SK-N-SH treated with all-trans-retinoic acid at 6 μM for 48 hours (cell line): ENCODE results near the gene QSOX2.

Source experiments
- ARNTL ChIP-seq: fragments of 450-650 bp; formaldehyde crosslinking; IDR thresholded peaks from 2 replicates; pipeline ENCODE4 v1.5.0; 2020; ENCODE audit warnings: low read depth, mild to moderate bottlenecking, moderate library complexity, borderline replicate concordance
- BACH2 ChIP-seq: fragments of 250-450 bp; sonication (Bioruptor Pico); IDR thresholded peaks from 2 replicates; pipeline ENCODE4 v1.9.0; 2021; ENCODE audit warnings: mild to moderate bottlenecking, borderline replicate concordance
- CREB5 ChIP-seq: fragments of 250-450 bp; sonication (Bioruptor Pico); IDR thresholded peaks from 2 replicates; pipeline ENCODE4 v1.5.1; 2020; ENCODE audit warnings: low read depth, mild to moderate bottlenecking, moderate library complexity
- CSRNP3 ChIP-seq: fragments of 250-450 bp; sonication (Bioruptor Pico); IDR thresholded peaks from 2 replicates; pipeline ENCODE4 v1.5.1; 2021; ENCODE audit warnings: mild to moderate bottlenecking, moderate library complexity
- GLIS3 ChIP-seq: fragments of 250-450 bp; sonication (Bioruptor Pico); IDR thresholded peaks from 2 replicates; pipeline ENCODE4 v1.5.0; 2020; ENCODE audit warnings: mild to moderate bottlenecking, moderate library complexity
- PPARA ChIP-seq: fragments of 250-450 bp; sonication (Bioruptor Pico); IDR thresholded peaks from 2 replicates; pipeline ENCODE4 v1.5.0; 2020; ENCODE audit warnings: mild to moderate bottlenecking, borderline replicate concordance
- RARB ChIP-seq: fragments of 250-450 bp; sonication (Bioruptor Pico); IDR thresholded peaks from 2 replicates; pipeline ENCODE4 v1.8.0; 2021; ENCODE audit warnings: mild to moderate bottlenecking, moderate library complexity
- SNAI2 ChIP-seq: fragments of 250-450 bp; sonication (Bioruptor Pico); IDR thresholded peaks from 2 replicates; pipeline ENCODE4 v1.5.0; 2020; ENCODE audit warnings: mild to moderate bottlenecking, moderate library complexity
- TCF4 ChIP-seq: fragments of 250-450 bp; sonication (Bioruptor Pico); IDR thresholded peaks from 2 replicates; pipeline ENCODE4 v1.8.0; 2021; ENCODE audit warnings: mild to moderate bottlenecking, moderate library complexity, borderline replicate concordance
- TSHZ2 ChIP-seq: fragments of 250-450 bp; sonication (Bioruptor Pico); IDR thresholded peaks from 2 replicates; pipeline ENCODE4 v1.5.0; 2020; ENCODE audit warnings: mild to moderate bottlenecking, moderate library complexity
- ZFP3 ChIP-seq: fragments of 250-450 bp; sonication (Bioruptor Pico); IDR thresholded peaks from 2 replicates; pipeline ENCODE4 v1.5.0; 2020; ENCODE audit warnings: mild to moderate bottlenecking, moderate library complexity
- ZFP30 ChIP-seq: fragments of 450-650 bp; formaldehyde crosslinking; IDR thresholded peaks from 2 replicates; pipeline ENCODE4 v1.5.0; 2022; ENCODE audit warnings: mild to moderate bottlenecking, moderate library complexity
- ZNF8 ChIP-seq: fragments of 450-650 bp; formaldehyde crosslinking; IDR thresholded peaks from 2 replicates; pipeline ENCODE4 v1.5.0; 2020; ENCODE audit warnings: mild to moderate bottlenecking, moderate library complexity
- TF ChIP-seq, protein P1 (sequence below): fragments of 250-450 bp; sonication (Bioruptor Pico); IDR thresholded peaks from 2 replicates; pipeline ENCODE4 v1.8.0; 2020; ENCODE audit warnings: mild to moderate bottlenecking, moderate library complexity, borderline replicate concordance

- TF ChIP-seq ARNTL (CRISPR knock-in tag) (no peak), ZFP3 (CRISPR knock-in tag) (no peak), GLIS3 (CRISPR knock-in tag) (no peak), CREB5 (CRISPR knock-in tag) (no peak), TSHZ2 (CRISPR knock-in tag) (no peak), SNAI2 (CRISPR knock-in tag) (no peak), ZFP30 (CRISPR knock-in tag) (no peak), TCF4 (CRISPR knock-in tag) (no peak), BACH2 (CRISPR knock-in tag) (no peak), RARB (CRISPR knock-in tag) (no peak), ZNF8 (CRISPR knock-in tag) (no peak), CSRNP3 (no peak), PPARA (CRISPR knock-in tag) (no peak)
- TF ChIP-seq, protein P1, sequence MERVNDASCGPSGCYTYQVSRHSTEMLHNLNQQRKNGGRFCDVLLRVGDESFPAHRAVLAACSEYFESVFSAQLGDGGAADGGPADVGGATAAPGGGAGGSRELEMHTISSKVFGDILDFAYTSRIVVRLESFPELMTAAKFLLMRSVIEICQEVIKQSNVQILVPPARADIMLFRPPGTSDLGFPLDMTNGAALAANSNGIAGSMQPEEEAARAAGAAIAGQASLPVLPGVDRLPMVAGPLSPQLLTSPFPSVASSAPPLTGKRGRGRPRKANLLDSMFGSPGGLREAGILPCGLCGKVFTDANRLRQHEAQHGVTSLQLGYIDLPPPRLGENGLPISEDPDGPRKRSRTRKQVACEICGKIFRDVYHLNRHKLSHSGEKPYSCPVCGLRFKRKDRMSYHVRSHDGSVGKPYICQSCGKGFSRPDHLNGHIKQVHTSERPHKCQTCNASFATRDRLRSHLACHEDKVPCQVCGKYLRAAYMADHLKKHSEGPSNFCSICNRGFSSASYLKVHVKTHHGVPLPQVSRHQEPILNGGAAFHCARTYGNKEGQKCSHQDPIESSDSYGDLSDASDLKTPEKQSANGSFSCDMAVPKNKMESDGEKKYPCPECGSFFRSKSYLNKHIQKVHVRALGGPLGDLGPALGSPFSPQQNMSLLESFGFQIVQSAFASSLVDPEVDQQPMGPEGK (CRISPR knock-in tag): no peak
These were observed 51.7 kb downstream of the QSOX2 start for GRCh38 chr9:136193891-136194279.
